ENCODE data around the gene MAPKAPK2.

MAPKAPK2 gene

GRCh38 chr1:206686478-206687249 lies 2.0 kb downstream of the MAPKAPK2 start:
- TF ChIP-seq, protein P1, sequence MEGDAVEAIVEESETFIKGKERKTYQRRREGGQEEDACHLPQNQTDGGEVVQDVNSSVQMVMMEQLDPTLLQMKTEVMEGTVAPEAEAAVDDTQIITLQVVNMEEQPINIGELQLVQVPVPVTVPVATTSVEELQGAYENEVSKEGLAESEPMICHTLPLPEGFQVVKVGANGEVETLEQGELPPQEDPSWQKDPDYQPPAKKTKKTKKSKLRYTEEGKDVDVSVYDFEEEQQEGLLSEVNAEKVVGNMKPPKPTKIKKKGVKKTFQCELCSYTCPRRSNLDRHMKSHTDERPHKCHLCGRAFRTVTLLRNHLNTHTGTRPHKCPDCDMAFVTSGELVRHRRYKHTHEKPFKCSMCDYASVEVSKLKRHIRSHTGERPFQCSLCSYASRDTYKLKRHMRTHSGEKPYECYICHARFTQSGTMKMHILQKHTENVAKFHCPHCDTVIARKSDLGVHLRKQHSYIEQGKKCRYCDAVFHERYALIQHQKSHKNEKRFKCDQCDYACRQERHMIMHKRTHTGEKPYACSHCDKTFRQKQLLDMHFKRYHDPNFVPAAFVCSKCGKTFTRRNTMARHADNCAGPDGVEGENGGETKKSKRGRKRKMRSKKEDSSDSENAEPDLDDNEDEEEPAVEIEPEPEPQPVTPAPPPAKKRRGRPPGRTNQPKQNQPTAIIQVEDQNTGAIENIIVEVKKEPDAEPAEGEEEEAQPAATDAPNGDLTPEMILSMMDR (IDR thresholded peaks at IDR 0.05), result no peak

GRCh38 chr1:206687251-206687914 lies 2.7 kb downstream of the MAPKAPK2 start:
- TF ChIP-seq, protein P1 (IDR thresholded peaks at IDR 0.05), result no peak

- TF ChIP-seq, protein P1 (IDR thresholded peaks at IDR 0.05), result no peak
Measured at GRCh38 chr1:206687915-206688442, 3.3 kb downstream of the MAPKAPK2 start.

DNA sequence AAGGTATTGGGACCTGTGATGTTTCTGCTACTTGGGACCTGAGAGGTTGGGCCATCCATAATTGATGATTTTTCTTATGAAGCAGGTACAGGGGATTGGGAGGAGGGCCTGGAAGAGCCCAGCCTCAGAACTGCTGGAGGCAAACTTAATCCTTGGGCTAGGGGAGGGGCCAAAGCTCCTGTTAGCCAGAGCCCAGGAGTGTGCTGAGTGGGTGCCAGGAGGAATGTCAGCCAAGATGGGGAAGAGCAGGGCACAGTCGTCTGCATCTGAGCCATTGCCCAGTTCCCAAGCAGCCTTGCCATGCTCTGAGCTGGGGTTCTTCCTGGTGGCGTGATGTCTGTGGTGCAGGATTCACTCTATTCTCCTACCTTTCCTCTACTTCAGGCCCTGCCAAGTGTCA lies 5.8 kb downstream of the MAPKAPK2 start:
- TF ChIP-seq, protein P1 (IDR thresholded peaks at IDR 0.05), result no peak

DNA sequence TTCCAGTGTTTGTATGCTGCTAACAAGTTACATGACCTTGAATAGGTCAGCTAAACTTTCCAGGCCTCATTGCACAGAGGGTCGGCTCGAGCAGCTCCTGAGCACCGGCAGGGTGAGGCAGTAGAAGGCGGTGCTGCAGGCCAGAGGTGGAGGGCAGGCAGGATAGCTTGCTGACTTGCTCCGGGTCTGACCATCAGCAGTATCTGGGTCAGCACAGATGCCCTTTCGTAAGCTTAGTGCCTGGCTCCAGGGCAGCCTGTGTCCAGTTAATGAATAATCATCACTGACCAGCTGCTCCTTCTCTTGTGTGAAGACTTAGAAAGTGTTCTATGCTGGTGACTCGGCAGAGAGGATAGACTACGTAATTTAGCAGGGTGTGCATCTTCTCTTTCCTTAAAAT lies 6.9 kb downstream of the MAPKAPK2 start:
- TF ChIP-seq, protein P1 (IDR thresholded peaks at IDR 0.05), result no peak

DNA sequence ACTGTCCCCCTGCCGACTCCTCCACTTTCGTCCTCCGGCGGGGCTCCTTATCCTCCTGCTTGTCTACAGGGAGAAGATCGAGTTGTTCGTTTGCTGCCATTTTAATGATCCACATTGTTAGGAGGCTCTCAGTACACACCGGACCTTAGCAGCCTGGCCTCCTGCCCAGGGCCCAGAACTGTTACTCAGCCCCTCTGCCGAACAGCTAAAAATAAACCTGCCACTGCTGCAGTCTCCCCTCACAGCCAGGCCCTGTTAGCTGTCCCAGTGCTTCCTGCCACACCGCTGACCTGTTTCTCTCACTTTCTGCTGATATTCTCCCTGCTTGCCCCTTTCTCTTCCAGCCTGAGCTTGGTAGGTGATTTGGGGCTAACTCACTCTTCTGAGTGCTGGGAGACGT lies 8.3 kb downstream of the MAPKAPK2 start:
- TF ChIP-seq, protein P1 (IDR thresholded peaks at IDR 0.05), result no peak

DNA sequence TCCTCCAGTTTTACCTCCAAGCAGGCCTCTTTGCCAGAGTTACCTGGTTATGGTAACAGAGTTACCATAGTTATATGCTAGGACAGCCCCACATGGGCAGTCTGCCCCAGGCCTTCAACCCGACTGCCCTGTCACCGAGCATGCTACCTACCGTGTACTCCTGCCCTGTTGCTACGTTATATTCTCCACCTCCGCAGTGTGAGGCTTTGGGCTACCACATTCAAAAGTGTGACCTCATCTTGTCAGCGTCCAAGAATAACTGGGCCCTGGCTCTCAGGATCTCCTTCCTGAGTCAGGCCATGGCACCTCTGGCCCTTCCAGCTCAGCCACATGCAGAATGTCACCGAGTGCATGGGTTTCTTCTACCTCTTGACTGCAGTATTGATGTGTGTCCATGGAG lies 8.9 kb downstream of the MAPKAPK2 start:
- TF ChIP-seq, protein P1 (IDR thresholded peaks at IDR 0.05), result no peak

All from LNCAP (cell line).